ENCODE results near the gene RELB.

The RELB gene

DNA sequence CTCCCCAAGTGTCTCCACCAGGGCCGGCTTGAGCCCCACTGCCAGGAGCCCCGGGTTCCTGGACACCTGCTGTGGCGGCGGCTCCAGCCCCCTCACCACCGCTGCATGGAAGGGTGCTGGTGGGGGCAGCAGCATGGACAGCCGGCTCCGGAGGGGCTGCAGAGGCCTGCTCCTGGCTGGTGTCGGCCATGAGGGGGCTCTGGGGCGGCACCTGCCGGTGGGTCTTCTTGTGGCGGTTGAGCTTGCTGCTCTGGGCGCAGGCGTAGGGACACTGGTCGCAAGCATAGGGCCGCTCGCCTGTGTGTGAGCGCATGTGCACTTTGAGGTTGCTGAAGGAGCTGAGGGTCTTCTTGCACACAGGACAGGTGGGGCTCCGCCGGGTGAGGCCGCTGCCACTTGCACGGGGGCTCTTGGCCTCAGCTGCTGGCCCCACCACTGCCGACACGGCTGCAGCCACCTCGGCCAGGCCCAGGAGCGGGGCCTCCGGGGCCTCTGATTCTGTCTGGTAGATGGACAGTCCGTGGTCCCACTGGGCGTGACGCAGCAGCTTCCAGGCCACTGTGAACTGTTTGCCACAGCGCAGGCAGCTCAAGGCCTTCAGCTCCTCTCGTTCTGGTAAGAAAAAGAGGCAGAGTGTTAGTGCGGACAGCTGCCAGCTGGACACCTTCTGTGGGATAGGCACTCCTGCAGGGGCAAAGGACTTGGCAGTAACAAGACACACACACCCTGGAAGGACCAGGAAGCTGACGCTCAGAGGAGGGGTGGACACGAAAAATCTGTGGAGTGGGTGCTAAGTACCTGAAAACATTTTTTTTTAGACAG is 70.9 kb downstream of the RELB start:
- no CpG with 5 or more reads among the region's 34 CpGs for WGBS (ENCODE audit: insufficient coverage, insufficient read length)
- no peaks in the 10 kb centered on the region for H3K9me3 ChIP-seq (ENCODE audit: control insufficient read depth, insufficient read depth, low read length)
- peaks cover 2% of the 10 kb centered on the region; the same call in 1 of the 2 replicates for H3K4me1 ChIP-seq (ENCODE audit: control insufficient read depth, insufficient read depth, low read length)
- no peaks in the 10 kb centered on the region for H3K27me3 ChIP-seq (ENCODE audit: control insufficient read depth, insufficient read depth, low read length)
- no peak overlapping the region for H3K27ac ChIP-seq (ENCODE audit: low read length)
- H3K4me3 ChIP-seq (ENCODE audit: low read length): no peak overlapping the region
- peaks cover 39% of the 10 kb centered on the region for H3K36me3 ChIP-seq (ENCODE audit: control insufficient read depth, insufficient read depth, low read length)
- no peak for DNase-seq (ENCODE audit: low read depth, low spot score)

DNA sequence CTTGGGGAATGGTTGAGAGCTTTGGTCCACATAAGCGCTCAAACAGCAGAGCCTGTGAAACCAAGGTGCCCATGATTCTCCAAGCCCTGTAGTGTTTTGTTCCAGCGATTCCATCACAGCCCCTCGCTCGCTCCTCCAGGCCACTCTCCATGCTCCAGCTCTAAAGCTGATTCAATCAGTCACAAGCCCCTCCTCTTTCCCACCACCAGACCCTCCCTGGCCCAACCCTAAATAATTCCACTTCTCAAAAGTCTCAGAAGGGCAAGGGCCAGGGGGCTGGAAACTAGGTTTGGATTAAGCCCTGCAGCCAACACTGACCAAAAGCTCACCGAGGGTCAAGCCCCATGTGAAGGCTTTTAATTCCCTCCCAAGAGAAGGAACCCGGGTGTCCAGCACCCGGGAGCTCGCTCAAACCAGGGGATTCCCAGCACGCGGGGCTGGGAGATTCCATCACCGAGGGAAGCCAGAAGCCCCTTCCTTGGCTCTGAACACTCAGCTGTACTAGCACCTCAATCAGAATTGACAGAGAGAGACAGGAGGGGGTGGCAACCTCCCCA is 73.6 kb downstream of the RELB start:
- no peak for DNase-seq (ENCODE audit: low read depth, low spot score)
- Histone ChIP-seq H3K27me3 (ENCODE audit: control insufficient read depth, insufficient read depth, low read length) (no peaks in the 10 kb centered on the region), H3K4me1 (ENCODE audit: control insufficient read depth, insufficient read depth, low read length) (peaks cover 2% of the 10 kb centered on the region; the same call in 1 of the 2 replicates), H3K4me3 (ENCODE audit: low read length) (peak overlapping the region; percentile 33; the same call in 1 of the 2 replicates), H3K36me3 (ENCODE audit: control insufficient read depth, insufficient read depth, low read length) (peaks cover 24% of the 10 kb centered on the region), H3K27ac (ENCODE audit: low read length) (no peak overlapping the region), H3K9me3 (ENCODE audit: control insufficient read depth, insufficient read depth, low read length) (no peaks in the 10 kb centered on the region)
- no CpG with 5 or more reads among the region's 11 CpGs for WGBS (ENCODE audit: insufficient coverage, insufficient read length)

DNA sequence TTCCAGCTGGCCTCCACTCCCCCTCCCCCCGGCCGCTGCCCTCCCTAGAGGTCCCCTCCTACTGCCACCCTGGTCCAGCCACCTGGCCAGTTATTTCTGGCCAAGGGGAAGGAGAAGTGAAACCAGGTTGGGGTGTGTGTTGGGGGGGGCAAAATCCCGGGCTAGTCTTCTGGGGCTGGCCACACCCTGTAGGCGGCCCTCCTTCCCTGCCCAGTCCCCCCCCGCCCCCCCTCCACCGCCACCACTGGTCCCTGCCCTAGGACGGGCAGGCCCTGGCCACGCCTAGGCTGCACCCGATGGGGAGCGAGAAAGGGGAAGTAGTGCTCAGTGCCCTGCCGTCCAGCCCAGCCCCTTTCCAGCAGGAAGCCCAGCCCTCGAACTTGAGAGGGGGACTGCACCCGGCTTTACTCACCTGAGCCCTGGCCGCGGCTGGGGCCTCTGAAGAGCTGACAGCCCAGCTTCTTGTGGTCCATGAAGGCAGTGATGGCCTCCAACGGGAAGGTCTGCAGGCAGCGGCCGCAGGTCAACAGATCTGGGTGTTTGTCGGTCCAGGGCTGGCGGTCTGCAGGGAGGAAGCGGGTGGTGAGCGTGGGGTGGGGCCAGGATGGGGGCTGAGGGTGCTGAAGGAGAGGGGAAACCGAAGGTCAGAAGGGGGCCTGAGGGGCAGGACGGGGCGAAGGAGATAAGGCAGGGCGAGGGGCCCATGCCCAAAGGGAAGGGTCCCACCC is 74.2 kb downstream of the RELB start:
- H3K36me3 ChIP-seq (ENCODE audit: control insufficient read depth, insufficient read depth, low read length): peaks cover 18% of the 10 kb centered on the region
- H3K4me3 ChIP-seq (ENCODE audit: low read length): peak overlapping the region; percentile 79
- no peaks in the 10 kb centered on the region for H3K27me3 ChIP-seq (ENCODE audit: control insufficient read depth, insufficient read depth, low read length)
- no peak for DNase-seq (ENCODE audit: low read depth, low spot score)
- peaks cover 2% of the 10 kb centered on the region; the same call in 1 of the 2 replicates for H3K4me1 ChIP-seq (ENCODE audit: control insufficient read depth, insufficient read depth, low read length)
- no peaks in the 10 kb centered on the region for H3K9me3 ChIP-seq (ENCODE audit: control insufficient read depth, insufficient read depth, low read length)
- H3K27ac ChIP-seq (ENCODE audit: low read length): no peak overlapping the region
- WGBS (ENCODE audit: insufficient coverage, insufficient read length): no CpG with 5 or more reads among the region's 26 CpGs

DNA sequence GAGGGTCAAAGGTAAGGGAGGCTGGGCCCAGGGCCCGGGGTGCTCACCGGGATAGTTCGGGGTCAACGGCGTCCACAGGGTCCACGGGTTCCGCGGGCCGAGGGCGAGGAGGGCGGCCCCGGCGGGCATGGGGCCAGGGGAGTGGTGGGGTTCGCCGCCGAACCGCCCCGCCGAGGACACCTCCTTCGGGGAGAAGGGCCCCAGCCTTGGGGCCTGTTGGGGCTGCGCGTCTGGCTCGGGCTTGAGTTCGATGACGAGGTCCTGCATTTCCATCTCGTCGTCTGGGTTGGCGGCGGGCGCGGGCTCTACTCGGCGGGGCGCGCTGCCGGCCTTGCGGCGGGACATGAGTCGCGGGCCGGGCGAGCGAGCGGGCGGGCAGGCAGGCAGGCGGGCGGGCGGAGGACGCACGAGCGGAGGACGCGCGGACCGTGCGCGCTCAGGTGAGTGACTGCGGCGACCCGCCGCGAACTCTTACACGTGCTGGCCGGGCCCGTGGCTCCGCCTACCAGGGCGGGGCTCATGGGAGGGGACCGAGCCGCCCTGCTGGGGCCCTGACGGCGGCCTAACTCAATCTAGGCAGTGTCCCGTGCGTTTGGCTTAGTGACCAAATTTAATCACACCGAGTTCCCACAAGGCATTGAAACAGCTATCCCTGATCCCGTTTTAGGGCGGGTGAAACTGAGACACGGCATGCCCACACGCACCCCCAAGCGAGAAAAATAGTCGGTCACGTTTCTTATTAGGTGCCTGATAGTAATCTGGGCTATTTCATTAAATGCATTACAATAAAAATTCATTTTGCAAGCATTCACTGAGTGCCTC is 75.0 kb downstream of the RELB start, which contains the start of gene ZNF296:
Gene ZNF296, minus strand, starts transcription at position 450 of the 822 bp plus-strand sequence. Its CDS starts 105 bp downstream, at position 345.
- no CpG with 5 or more reads among the region's 81 CpGs for WGBS (ENCODE audit: insufficient coverage, insufficient read length)
- H3K27ac ChIP-seq (ENCODE audit: low read length): no peak within 1 kb of the TSS
- no peaks in the 10 kb centered on the region for H3K27me3 ChIP-seq (ENCODE audit: control insufficient read depth, insufficient read depth, low read length)
- peaks cover 12% of the 10 kb centered on the region for H3K36me3 ChIP-seq (ENCODE audit: control insufficient read depth, insufficient read depth, low read length)
- peaks cover 2% of the 10 kb centered on the region; the same call in 1 of the 2 replicates for H3K4me1 ChIP-seq (ENCODE audit: control insufficient read depth, insufficient read depth, low read length)
- H3K9me3 ChIP-seq (ENCODE audit: control insufficient read depth, insufficient read depth, low read length): no peaks in the 10 kb centered on the region
- peak within 1 kb of the TSS; percentile 79 for H3K4me3 ChIP-seq (ENCODE audit: low read length)
- DNase-seq (ENCODE audit: low read depth, low spot score): peak; percentile 82

DNA sequence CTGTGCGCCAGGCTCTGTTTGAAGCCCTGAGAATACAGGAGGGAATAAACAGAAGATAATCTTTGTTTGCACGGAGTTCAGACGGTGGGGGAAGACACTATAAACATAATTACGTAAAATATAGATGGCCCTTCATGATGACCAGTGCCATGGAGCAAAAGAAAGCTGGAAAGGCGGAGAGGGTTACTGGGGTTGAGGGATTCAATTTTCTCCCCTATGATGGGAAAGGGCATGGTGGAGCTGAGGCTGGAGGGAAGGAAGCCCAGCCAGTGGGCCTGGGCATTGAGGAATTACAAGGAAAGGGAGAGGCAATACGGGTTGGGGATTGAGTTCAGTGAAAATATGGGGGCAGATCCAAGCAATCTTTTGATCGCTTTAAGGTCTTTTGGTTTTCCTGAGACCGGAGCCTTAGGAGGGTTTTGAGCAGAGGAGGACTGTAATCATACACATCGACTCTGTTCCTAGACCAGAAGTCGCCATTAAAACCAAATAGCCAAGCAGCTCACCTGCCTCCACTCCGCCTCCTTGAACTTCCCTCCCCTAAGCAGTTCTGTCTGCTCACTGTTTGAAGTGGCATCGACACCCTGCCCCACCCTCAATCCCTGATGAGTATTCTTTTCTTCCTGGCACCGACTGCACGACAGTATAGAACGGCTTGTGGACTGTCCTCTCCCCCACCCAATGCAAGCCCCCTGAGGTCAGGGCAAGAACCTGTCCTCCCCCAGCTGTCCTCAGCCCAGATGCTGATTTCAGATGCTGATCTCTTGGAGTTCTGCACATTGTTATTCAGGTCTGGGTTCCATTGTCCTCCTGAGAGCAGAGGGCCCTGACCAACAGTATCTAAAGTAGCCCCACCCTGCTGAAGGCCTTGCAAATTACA is 75.8 kb downstream of the RELB start:
- DNase-seq (ENCODE audit: low read depth, low spot score): no peak

DNA sequence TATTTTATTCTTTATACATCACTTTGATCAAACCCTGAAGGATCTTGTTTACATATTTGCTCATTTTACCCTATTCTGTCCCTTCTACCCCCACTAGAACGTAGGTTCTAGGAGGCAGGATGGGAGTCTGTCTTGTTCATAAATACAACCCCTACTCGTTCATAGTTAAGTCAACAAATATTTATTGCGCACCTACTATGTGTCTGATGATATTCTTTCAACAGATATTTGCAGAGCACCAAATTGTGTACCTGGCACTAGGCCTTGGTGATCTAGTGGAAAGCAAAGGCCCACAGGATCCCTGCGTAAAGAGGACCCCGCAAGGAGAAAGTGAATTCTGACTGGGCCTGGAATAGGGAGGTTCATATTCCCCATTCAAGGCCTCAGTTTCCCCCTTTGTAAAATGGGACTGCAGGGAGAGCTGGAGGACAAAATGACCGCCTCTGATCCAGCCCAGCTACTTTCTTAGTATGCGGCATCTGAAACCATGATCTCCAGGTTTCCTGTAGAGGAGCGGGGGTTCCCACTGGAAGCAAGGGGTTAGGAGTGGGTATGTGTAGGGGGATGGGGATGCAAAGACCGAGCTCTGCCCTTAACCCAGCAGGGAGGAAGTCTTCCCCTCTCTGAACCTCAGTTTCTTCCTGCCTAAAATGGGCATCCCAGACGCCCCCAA is 77.3 kb downstream of the RELB start:
- no CpG with 5 or more reads among the region's 10 CpGs for WGBS (ENCODE audit: insufficient coverage, insufficient read length)
- no peak for DNase-seq (ENCODE audit: low read depth, low spot score)
- Histone ChIP-seq H3K36me3 (ENCODE audit: control insufficient read depth, insufficient read depth, low read length) (peaks cover 8% of the 10 kb centered on the region; the same call in 1 of the 2 replicates), H3K27ac (ENCODE audit: low read length) (no peak overlapping the region), H3K9me3 (ENCODE audit: control insufficient read depth, insufficient read depth, low read length) (no peaks in the 10 kb centered on the region), H3K27me3 (ENCODE audit: control insufficient read depth, insufficient read depth, low read length) (no peaks in the 10 kb centered on the region), H3K4me3 (ENCODE audit: low read length) (peak overlapping the region; percentile 87; the same call in 1 of the 2 replicates), H3K4me1 (ENCODE audit: control insufficient read depth, insufficient read depth, low read length) (peaks cover 2% of the 10 kb centered on the region; the same call in 1 of the 2 replicates)

More for the DNA sequence above, 75.8 kb downstream of the RELB start:
- Histone ChIP-seq H3K36me3 (ENCODE audit: control insufficient read depth, insufficient read depth, low read length) (peaks cover 8% of the 10 kb centered on the region), H3K4me1 (ENCODE audit: control insufficient read depth, insufficient read depth, low read length) (peaks cover 2% of the 10 kb centered on the region; the same call in 1 of the 2 replicates), H3K4me3 (ENCODE audit: low read length) (no peak overlapping the region), H3K27ac (ENCODE audit: low read length) (no peak overlapping the region), H3K9me3 (ENCODE audit: control insufficient read depth, insufficient read depth, low read length) (no peaks in the 10 kb centered on the region), H3K27me3 (ENCODE audit: control insufficient read depth, insufficient read depth, low read length) (no peaks in the 10 kb centered on the region)
- WGBS (ENCODE audit: insufficient coverage, insufficient read length): no CpG with 5 or more reads among the region's 15 CpGs

DNA sequence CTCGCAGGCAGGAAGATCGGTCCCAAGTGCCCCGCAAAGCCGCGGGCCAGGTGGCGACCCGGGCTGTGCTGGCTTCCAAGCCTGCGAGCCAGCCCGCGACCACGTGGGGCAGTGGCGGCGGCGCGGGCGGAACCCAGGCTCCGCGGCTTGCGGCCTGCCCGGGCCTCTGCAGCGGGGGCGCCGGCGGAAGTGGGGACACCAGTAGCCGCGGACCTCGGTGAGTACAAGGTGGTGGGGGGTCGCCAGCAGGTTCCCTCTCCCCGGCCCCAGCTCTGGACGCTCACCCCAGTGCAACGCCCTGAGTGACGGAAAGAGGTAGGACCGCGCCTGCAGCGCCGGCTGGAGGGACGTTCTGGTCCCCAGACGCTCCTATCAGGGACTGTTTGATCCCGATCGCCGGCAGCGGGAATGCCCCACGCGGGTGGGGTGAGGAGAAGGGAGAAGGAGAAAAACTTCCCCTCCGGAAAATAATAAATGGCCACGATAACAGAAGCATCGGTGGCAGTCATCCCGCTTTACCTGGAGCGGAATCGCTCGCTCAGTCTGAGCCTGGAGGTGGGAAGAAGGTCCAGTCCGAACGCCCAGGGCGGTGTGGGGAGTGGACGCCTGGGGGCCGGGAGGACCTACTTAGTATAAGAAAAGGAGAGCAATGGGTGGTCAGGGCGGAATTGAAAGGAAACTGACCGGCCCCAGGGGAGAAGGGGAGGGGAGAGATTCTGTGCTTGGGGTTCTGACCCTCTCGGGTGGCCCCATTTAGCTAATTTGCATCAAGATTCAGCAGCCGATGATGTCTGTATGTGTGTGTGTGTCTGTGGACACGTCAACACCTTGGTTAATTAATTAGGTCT is 78.0 kb downstream of the RELB start, which contains the start of gene GEMIN7:
Gene GEMIN7, plus strand, starts transcription at position 198 of the 848 bp plus-strand sequence. CDS start 10,855 bp downstream, outside the sequence.
- no peak for DNase-seq (ENCODE audit: low read depth, low spot score)

DNA sequence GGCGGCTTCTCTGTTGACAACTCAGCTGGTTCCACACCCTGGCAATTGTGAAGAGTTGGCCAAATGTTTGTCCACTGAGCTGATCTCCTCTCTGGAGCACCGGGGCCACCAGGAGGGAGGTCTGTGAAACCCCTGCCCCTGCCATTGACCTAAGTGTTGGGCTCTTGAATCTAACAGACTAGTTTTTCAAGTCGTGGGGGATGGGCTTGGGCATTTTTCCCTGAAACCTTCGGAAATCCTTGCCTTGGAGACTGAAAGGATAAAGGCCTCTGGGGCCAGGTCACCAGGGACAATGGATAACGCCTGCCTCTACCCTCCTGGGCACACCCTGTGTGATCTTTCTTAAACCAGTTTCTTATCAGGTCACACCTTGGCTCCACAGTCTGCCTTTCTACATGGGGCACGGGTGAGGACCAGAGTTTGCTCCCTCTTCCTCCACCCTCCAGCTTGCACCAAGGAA is 78.7 kb downstream of the RELB start:
- no peaks in the 10 kb centered on the region; the same call in 1 of the 2 replicates for H3K4me1 ChIP-seq (ENCODE audit: control insufficient read depth, insufficient read depth, low read length)
- H3K4me3 ChIP-seq (ENCODE audit: low read length): peak overlapping the region; percentile 87; the same call in 1 of the 2 replicates
- no CpG with 5 or more reads among the region's 6 CpGs for WGBS (ENCODE audit: insufficient coverage, insufficient read length)
- H3K36me3 ChIP-seq (ENCODE audit: control insufficient read depth, insufficient read depth, low read length): peaks cover 8% of the 10 kb centered on the region; the same call in 1 of the 2 replicates
- H3K27ac ChIP-seq (ENCODE audit: low read length): peak overlapping the region; percentile 25
- DNase-seq (ENCODE audit: low read depth, low spot score): no peak
- no peaks in the 10 kb centered on the region for H3K27me3 ChIP-seq (ENCODE audit: control insufficient read depth, insufficient read depth, low read length)
- H3K9me3 ChIP-seq (ENCODE audit: control insufficient read depth, insufficient read depth, low read length): no peaks in the 10 kb centered on the region

More for the DNA sequence above, 78.0 kb downstream of the RELB start, which contains the start of gene GEMIN7:
- Histone ChIP-seq H3K9me3 (ENCODE audit: control insufficient read depth, insufficient read depth, low read length) (no peaks in the 10 kb centered on the region), H3K27me3 (ENCODE audit: control insufficient read depth, insufficient read depth, low read length) (no peaks in the 10 kb centered on the region), H3K4me1 (ENCODE audit: control insufficient read depth, insufficient read depth, low read length) (peaks cover 2% of the 10 kb centered on the region; the same call in 1 of the 2 replicates), H3K4me3 (ENCODE audit: low read length) (peak within 1 kb of the TSS; percentile 87), H3K27ac (ENCODE audit: low read length) (peak within 1 kb of the TSS; percentile 25), H3K36me3 (ENCODE audit: control insufficient read depth, insufficient read depth, low read length) (peaks cover 8% of the 10 kb centered on the region; the same call in 1 of the 2 replicates)
- WGBS (ENCODE audit: insufficient coverage, insufficient read length): no CpG with 5 or more reads among the region's 61 CpGs
